ENCODE measurements around the gene TPD52L2.
A peak's percentile ranks its signal among the peaks of the same experiment; 100 is the strongest.
"Not testable (repeated sequence)": the region's sequence is repeated elsewhere in the genome, so short reads cannot be mapped to it uniquely, and the experiment has no call there.

Gene TPD52L2

DNA sequence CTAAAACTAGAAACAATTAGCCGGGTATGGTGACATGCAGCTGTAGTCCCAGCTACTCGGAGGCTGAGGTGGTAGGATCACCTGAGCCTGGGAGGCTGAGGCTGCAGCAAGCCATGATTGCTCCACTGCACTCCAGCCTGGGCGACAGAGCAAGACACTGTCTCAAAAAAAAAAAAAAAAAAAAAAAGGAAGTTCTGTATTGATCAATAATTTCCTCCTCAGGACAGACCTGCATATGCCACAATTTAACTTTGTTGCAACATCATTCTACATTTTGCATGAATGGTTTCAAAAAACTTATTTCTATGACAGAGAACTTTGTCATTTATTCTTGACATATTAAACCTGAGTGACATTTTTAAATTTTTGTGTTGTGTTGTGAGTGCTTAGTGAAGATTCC is 35.3 kb downstream of the TPD52L2 start:
- TF ChIP-seq, protein P1, sequence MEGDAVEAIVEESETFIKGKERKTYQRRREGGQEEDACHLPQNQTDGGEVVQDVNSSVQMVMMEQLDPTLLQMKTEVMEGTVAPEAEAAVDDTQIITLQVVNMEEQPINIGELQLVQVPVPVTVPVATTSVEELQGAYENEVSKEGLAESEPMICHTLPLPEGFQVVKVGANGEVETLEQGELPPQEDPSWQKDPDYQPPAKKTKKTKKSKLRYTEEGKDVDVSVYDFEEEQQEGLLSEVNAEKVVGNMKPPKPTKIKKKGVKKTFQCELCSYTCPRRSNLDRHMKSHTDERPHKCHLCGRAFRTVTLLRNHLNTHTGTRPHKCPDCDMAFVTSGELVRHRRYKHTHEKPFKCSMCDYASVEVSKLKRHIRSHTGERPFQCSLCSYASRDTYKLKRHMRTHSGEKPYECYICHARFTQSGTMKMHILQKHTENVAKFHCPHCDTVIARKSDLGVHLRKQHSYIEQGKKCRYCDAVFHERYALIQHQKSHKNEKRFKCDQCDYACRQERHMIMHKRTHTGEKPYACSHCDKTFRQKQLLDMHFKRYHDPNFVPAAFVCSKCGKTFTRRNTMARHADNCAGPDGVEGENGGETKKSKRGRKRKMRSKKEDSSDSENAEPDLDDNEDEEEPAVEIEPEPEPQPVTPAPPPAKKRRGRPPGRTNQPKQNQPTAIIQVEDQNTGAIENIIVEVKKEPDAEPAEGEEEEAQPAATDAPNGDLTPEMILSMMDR (IDR thresholded peaks at IDR 0.05; ENCODE audit: insufficient read depth, low read depth, low read length, missing control alignments) = no peak
- no peak for DNase-seq (ENCODE audit: low read depth)
- no peak overlapping the region for H3K4me3 ChIP-seq (ENCODE audit: low read length)

DNA sequence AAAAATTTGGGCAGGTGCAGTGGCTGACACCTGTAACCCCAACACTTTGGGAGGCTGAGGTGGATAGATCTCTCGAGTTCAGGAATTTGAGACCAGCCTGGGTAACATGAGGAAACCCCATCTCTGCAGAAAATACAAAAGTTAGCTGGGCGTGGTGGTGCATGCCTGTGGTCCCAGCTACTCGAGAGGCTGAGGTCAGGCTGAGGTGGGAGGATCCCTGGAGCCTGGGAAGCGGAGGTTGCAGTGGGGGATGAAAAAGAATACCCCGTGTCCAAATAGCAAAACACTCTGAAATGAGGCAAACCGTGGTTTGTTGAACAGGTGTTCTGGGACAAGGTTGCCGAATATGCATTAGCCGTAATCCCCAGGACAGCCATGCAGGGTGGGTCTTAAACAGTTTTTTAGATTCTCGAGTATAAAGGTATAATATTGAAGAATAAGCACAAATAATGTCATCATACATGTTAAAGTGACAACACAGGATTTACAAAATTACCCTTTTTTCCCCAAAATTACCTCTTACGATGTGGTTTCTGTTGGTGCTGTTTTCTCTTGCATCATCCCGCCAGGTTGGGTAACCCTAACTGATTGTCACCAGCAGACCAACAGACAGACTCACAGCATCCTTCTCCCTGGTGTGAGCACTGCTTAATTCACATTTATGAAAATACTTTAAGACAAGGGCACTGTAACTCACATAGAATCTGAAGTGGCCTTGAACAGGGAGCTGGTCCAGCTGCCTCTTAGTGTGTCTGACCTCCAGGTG is 38.9 kb downstream of the TPD52L2 start:
- no peak overlapping the region for H3K4me3 ChIP-seq (ENCODE audit: low read length)
- TF ChIP-seq, protein P1 (IDR thresholded peaks at IDR 0.05; ENCODE audit: insufficient read depth, low read depth, low read length, missing control alignments) = no peak
- no peak for DNase-seq (ENCODE audit: low read depth)

DNA sequence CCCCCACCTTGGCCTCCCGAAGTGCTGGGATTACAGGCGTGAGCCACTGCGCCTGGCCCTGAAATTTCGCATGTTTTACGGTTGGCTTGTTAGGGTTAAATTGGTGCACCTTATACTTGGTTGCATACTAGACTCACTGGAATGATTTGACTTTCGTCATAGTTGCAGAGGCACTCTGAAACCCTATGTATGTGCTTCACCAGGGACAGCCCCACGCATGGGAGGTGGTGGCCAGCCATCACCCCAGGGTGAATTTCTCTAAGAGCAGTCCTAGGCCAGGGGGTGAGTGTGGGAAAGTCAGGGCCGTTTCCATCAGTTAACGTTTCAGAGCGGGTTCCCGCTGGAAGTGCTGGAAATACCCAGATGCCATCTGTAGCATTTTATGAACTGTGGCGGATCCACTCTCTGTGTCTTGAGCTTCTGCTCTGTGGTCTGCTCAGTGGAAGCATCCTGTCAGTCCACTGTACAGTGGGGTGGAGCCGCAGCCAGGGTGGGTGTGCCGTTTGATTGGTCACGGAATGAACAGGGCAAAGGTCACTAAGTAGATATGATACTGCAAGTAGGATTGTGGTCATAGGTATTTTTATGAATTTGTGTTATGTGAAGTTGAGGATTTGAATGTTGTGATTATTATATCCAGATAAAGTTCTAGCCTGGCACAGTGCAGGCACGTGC is 43.1 kb downstream of the TPD52L2 start:
- TF ChIP-seq, protein P1 (IDR thresholded peaks at IDR 0.05; ENCODE audit: insufficient read depth, low read depth, low read length, missing control alignments) = no peak
- H3K4me3 ChIP-seq (ENCODE audit: low read length) = no peak overlapping the region
- no peak for DNase-seq (ENCODE audit: low read depth)

DNA sequence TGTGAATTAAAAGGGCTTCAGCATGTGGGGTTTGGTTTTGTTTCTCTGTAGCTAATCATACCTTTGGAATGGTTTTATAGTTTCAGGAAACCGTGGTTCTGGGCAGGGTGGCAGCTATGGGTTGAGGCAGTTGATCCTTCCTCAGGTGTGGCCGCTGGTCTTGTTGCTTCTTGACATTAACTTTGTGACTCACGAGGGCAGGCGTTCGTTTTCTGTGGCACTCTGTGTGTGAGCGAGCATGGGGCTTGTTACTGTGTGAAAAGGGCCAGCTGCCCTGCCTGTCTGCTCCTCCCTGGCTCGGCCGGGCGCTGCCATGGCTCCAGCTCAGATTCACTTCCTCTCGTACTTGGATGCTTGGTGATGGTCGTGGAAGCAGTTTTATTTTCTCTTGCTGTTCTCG is 46.1 kb downstream of the TPD52L2 start:
- DNase-seq (ENCODE audit: low read depth) = peak; percentile 95
- TF ChIP-seq, protein P1 (IDR thresholded peaks at IDR 0.05; ENCODE audit: insufficient read depth, low read depth, low read length, missing control alignments) = no peak
- no peak overlapping the region for H3K4me3 ChIP-seq (ENCODE audit: low read length)

DNA sequence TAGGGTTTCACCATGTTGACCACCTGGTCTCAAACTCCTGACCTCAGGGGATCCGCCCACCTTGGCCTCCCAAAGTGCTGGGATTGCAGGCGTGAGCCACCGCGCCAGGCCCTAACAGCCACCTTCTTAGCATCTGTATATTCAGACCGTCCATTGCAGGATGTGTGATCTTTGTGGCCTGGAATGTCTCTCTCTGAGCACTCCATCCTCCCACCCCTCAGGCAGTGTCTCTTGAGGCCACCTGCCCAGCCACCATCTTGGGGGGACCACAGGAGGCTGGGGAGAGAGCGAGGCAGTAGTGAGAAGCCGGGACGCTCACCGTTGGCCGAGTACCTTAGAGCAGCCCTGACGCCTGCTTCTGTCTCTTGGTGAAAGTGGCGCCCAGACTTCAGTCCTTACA is 48.7 kb downstream of the TPD52L2 start:
- TF ChIP-seq, protein P1 (IDR thresholded peaks at IDR 0.05; ENCODE audit: insufficient read depth, low read depth, low read length, missing control alignments) = no peak
- DNase-seq (ENCODE audit: low read depth) = no peak
- H3K4me3 ChIP-seq (ENCODE audit: low read length) = no peak overlapping the region

DNA sequence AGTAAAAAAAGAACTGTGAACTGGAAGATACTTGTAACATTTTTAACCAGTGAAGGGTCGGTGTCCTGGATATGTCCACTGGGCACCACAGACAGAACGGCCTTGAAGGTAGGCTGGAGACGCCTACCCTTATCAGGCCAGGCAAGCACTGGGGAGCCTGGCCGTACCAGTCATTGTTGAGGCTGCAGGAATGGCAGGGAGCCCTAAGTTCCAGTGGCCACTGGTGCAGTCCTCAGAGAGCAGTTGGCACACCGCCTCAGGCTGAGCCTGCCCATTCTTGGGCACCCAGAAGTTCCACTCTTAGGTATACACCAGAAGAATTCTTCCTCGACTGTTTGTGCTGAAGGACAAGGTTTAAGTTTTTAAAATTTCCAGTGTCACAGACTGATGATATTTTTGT is 50.4 kb downstream of the TPD52L2 start:
- TF ChIP-seq, protein P1 (IDR thresholded peaks at IDR 0.05; ENCODE audit: insufficient read depth, low read depth, low read length, missing control alignments) = no peak
- DNase-seq (ENCODE audit: low read depth) = no peak
- no peak overlapping the region for H3K4me3 ChIP-seq (ENCODE audit: low read length)

DNA sequence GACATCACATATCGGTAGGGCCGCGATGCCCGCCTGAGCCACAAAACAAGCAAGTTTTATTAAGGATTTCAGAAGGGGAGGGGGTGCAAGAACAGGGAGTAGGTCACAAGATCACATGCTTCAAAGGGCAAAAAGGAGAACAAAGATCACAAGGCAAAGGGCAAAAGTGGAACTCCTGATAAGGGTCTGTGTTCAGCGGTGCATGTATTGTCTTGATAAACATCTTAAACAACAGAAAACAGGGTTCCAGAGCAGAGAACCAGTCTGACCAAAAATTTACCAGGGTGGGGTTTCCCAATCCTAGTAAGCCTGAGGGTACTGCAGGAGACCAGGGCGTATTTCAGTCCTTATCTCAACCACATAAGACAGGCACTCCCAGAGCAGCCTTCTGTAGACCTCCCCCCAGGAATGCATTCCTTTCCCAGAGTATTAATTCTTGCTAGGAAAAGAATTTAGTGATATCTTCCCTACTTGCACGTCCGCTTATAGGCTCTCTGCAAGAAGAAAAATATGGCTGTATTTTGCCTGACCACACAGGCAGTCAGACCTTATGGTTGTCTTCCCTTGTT is 51.4 kb downstream of the TPD52L2 start:
- H3K4me3 ChIP-seq (ENCODE audit: low read length); DNase-seq (ENCODE audit: low read depth): not testable (repeated sequence)
